Kidney capillary endothelial cell (primary cell): ENCODE data around the gene ERCC1.
"Not testable (repeated sequence)": the region's sequence is repeated elsewhere in the genome, so short reads cannot be mapped to it uniquely, and the experiment has no call there.

Experiments used
- DNase-seq: peaks from one replicate; pipeline ENCODE4 v3.0.0-alpha.2; 2018; ENCODE audit warnings: low spot score

Gene ERCC1

DNA sequence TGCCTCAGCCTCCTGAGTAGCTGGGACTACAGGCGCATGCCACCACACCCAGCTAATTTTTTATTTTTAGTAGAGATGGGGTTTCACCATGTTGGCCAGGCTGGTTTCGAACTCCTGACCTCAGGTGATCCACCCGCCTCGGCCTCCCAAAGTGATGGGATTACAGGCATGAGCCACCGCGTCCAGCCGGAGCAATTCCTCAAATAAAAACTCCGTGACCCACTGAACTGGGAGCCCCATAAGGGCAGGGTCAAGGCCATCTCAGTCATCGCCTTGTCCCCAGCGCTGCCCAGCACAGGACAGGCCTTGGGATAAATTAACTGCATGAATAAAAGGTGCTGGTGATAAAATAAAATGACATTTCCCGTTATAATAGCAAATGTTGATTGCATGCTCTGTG is 6.2 kb upstream of the ERCC1 start:
- not testable (repeated sequence) for DNase-seq

DNA sequence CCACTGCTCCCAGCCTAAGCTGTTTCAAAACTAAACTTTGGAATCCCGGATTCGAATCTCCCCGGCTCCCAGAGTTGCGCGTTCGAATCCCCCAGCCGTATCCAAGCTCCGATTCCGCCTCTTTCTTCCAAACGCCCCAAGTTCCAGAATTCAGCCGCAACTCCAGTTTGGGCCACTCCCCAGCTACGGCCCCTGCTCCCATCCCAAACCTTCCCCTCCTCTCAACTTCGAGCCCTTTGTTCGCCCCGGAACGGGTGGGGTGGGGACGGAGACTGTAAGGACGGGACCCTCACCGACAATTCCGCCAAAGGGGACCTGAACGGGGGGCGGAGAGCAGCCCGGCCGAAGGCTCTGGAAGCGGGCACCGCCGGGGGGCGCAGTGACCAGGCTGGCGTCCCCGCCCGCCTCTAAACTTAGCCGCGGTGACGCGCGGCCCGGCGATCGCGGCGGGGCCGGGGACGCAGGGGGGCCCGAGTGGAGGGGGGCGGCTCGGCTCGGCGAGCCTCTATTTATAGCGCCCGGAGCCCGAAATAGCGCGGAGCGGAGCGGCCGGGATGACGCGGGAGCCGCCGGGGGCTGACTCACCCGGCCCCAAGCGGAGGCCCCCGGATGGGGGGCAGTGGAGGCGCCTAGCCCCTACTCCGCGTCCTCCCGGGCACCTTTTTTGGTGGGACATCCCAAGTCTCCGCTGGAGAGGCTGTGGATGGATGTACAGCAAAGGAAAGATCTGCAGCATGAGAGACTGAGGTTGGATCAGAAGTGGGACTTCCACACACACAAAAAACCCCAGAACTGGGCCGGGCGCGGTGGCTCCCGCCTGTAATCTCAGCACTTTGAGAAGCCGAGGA is 4.9 kb upstream of the ERCC1 start:
- DNase-seq = peak; percentile 79

DNA sequence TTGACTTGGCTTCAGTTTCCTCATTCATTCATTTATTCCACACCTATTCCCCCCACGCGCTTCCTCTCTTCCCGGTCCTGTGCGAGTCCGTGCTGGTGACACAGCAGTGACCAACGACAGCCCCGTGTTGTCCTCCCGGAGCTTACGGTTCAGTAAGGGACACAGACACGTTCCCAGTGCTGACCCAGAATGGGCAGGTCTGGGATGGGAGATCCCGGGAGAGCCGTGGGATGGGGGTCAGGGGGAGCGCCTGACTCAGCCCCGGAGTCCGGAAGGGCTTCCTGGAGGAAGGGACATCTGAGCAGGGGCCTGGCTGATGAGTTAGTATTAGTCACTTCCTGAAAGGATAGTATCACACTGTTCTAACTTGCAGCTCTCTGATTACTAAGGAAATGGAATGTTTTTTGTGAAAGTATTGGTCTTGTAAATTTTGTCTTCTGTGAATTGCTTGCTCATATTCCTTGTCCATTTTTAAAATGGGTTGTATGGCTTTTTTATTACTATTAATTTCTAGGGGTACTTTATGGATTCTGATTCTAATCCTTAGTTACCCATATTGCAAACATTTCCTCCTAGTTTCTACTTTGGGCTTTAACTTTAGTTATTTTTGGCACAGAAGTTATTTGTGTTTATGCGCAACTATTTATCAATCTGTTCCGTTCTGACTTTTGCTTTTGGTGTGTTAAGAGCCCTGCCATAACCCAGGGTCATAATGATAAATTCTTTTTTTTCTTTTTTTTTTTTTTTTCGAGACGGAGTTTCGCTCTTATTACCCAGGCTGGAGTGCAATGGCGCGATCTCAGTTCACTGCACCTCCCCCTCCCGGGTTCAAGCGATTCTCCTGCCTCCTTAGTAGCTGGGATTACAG is 708 bp upstream of the ERCC1 start:
- peak; percentile 99 for DNase-seq

DNA sequence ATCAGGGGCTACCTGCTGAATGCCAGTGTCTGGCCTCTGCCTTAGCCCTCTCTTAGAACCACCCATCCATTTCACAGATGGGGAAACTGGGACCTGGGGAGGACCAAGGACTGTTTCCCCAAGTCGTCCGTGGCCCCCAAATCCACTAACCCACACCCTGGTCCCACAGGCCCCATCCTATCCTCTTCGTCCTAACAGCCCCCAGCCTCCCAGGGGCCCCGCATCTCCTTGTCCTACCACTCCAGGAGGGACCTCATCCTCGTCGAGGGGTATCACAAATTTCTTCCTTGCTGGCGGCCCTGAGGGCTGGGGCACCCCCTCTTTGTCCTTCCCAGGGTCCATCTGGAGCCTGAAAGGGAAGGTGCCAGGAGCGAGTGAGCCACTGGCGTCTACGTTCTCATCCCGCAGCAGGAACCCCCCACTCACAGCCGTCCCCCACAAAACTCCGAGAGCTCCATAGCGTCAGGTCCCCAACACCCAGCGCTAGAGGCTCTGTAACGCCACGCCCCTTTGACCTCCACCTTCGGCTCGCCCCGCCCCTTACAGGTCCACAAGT is 606 bp downstream of the ERCC1 start:
- DNase-seq = no peak

DNA sequence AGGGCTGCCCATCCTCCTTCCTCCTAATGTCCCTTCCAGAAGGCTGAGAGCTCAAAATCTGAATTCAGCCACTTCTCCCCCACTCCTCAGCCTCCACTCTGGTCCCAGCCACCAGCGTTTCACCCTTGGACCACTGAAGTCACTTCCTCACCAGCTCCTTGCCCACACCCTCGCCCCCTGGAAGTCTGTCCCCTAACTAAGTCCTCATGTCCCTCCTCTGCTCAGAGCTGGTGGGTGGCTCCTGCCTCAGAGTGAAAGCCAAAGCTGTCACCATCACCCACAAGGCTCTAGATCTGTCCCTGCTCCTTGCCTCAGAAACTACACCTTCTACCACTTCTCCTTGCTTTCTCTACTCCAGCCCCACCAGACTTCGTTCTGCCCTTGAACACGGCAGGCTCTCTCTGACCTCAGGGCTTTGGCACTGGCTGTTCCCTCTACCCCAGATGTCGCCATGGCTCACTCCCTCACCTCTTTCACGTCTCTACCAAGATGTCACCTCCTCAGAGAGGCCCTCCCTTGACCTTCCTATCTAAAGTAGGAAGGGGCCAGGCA is 1.7 kb downstream of the ERCC1 start:
- no peak for DNase-seq

DNA sequence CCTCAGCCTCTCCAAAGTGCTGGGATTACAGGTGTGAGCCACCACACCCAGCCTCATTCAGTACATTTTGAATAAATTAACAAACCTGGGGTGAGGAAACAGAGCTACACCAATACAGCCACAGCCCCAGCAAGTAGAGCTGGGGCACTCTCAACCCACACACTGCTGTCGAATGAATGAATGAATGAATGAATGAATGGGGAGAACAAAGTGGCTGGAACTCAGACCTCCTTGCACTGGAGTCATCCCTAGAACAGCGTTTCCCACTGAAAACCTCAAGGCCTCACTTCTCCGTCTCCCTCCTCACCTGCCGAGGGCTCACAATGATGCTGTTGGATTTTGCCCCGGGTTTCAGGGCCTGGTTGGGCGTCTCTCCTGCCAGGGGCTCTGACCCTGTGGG is 2.8 kb downstream of the ERCC1 start:
- no peak for DNase-seq

DNA sequence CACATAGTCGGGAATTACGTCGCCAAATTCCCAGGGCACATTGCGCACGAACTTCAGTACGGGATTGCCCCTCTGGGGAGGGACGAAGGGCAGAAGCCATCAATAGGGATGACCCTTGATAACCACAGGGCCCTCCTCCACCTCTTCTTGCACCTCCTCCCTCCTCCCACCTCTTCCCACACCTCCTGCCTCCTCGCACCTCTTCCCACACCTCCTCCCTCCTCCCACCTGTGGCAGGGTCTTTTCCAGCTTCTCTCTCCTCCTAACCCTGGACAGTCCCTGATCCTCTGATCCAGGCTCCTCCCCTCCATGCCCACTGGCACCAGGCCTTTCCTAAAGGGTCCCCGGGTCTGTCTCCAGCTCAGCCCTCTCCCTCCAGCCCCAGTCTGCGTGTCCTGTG is 3.4 kb downstream of the ERCC1 start:
- no peak for DNase-seq

DNA sequence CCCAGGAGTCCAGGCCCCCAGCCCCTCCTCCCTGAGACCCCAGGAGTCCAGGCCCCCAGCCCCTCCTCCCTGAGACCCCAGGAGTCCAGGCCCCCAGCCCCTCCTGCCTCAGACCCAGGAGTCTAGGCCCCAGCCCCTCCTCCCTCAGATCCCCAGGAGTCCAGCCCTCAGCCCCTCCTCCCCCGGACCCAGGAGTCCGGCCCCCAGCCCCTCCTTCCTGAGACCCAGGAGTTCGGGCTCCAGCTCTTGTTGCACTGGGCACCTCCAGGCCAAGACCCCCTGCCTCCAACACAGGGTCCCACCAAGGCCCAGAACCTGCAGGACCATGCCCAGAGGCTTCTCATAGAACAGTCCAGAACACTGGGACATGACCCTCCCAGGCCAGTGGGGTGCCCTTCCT is 3.8 kb downstream of the ERCC1 start:
- DNase-seq = no peak

DNA sequence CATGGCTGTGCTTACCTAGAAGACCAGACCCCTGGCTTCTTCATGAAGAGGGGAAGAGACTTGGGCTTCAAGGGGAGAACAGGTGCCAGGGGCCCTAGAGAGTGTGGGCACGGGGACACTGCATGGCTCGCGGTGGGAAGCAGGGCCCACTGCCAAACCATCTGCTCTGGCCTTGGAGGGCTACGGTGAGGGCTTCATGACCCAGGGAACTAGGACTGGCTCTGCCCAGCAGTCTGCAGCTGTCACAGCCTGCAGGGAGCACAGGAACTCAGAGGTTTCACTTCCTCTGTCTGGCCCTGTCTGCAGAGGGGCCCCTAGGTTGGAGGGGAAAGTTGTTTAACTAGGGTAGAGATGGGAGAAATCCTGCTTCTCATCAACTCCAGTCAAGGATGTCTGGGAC is 4.3 kb downstream of the ERCC1 start:
- no peak for DNase-seq

DNA sequence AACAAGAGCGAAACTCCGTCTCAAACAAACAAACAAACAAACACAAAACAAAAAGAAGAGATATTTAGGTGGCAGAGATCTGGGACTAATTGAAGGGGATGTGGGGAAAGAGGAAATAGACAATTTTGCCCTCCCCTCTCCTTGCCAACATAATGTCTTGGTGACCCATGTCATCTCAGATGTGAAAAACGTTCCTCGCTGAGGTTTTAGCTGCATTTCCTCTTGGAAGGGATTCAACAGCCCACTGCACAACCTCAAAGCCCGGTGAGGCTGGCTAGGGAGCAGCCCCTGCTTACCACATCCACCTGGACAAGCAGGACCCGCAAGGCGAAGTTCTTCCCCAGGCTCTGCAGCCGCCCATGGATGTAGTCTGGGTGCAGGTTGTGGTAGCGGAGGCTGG is 4.9 kb downstream of the ERCC1 start:
- no peak for DNase-seq

DNA sequence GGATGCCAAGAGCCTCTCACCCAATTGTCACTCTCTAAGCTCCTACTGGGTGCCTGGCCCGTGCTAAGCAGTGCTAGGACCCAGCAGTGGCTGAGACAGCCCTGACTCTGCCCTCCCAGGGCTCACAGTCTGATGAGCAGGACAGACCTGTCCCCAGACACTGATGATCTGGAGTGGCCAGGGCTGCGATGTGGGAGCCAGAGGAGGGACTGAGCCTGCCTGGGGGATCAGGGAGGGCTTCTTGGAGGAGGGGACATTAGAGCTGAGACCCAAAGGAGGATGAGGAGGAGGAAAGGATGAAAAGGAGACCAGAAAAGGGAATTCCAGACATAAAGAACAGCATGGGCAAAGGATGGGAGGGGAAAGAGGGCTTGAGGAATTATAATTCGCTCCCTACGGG is 6.6 kb downstream of the ERCC1 start:
- no peak for DNase-seq

DNA sequence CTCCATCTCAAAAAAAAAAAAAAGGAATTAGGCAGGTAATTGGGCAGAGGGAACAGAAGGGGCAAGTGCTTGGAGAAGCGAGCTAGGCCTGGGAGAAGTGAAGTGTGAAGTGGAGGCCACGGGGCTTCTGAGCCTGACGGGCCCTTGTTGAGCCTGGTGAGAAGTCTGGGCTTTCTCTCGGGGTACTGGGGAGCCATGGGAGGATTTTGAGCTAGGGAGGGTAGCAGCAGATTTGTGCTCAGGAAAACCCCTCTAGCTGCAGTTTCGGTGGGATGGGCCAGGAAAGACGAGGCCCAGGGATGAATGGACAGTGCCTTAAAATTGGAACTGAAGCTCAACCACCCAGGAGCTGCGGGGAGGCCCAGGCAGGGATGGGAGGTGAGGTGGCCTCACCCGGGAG is 9.2 kb downstream of the ERCC1 start:
- DNase-seq = no peak

DNA sequence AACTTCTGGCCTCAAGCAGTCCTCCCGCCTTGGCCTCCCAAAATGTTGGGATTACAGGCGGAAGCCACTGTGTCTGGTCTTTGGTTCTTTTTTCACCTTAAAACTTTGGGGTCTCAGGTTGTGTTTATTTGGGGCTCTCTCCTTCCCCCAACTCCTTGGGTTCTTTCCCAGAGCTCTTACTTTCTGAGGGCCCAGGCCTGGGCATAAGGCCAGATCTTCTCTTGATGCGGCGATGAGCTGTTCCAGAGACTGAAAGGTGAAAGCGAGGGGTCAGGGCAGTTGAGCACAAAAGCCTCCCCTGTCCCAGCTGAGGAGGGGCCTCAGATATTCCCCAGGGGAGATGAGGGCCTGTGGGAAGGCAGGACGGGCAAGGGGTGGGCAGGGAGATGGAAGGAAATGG is 10.2 kb downstream of the ERCC1 start:
- no peak for DNase-seq

DNA sequence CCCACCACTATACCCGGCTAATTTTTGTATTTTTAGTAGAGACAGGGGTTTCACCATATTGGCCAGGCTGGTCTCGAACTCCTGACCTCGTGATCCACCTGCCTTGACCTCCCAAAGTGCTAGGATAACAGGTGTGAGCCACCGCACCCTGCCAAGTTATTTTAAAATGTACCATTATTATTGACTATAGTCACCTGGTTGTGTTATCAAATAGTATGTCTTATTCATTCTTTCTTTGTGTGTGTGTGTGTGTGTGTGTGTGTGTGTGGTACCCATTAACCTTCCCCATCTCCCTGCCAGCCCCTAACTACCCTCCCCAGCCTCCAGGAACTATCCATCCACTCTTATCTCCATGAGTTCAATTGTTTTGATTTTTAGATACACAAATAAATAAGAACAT is 13.4 kb downstream of the ERCC1 start:
- not testable (repeated sequence) for DNase-seq

DNA sequence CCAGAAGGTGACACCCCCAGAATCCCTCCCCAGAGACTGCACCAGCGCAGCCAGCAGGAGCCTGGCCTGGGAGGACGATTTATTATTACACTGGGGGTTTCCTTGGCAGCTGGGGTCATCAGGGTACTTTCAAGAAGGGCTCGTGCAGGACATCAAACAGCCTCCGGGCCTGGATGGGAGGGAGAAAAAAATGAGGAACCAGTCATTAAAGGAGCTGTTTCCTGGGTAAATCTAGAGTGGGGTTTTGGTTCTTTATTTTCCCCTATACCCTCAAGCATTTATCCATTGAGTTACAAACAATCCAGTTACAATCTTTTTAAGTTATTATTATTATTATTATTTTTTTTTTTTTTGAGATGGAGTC is 14.2 kb downstream of the ERCC1 start:
- DNase-seq = no peak

DNA sequence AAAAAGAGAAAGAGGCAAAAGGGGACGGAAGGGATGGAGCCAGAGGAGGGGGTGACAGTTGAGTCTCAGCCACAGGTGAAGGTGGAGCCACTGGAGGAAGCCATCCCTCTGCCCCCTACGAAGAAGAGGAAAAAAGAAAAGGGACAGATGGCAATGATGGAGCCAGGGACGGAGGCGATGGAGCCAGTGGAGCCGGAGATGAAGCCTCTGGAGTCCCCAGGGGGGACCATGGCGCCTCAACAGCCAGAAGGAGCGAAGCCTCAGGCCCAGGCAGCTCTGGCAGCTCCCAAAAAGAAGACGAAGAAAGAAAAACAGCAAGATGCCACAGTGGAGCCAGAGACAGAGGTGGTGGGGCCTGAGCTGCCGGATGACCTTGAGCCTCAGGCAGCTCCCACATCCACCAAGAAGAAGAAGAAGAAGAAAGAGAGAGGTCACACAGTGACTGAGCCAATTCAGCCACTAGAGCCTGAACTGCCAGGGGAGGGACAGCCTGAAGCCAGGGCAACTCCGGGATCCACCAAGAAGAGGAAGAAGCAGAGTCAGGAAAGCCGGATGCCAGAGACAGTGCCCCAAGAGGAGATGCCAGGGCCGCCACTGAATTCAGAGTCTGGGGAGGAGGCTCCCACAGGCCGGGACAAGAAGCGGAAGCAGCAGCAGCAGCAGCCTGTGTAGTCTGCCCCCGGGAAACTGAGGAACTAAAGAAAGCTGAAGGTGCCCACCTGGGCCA is 14.7 kb downstream of the ERCC1 start:
- no peak for DNase-seq

DNA sequence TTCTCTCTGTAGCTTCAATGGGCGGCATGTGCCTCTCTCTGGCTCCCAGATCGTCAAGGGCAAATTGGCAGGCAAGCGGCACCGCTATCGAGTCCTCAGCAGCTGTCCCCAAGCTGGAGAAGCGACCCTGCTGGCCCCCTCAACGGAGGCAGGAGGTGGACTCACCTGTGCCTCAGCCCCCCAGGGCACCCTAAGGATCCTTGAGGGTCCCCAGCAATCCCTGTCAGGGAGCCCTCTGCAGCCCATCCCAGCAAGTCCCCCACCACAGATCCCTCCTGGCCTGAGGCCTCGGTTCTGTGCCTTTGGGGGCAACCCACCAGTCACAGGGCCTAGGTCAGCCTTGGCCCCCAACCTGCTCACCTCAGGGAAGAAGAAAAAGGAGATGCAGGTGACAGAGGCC is 15.6 kb downstream of the ERCC1 start:
- no peak for DNase-seq

DNA sequence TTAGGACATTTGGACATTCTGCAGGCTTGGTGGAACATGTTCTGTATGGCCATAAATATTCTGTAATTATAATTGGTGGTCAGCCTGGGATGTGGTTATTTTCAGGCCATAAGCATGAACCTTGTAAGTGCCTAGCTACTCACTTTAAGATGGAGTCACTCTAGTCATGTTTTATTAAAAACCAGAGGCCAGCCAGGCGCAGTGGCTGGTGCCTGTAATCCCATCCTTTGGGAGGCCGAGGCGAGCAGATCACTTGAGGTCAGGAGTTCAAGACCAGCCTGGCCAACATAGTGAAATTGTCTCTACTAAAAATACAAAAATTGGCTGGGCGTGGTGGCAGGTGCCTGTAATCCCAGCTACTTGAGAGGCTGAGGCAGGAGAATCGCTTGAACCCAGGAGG is 16.1 kb downstream of the ERCC1 start:
- DNase-seq = not testable (repeated sequence)

DNA sequence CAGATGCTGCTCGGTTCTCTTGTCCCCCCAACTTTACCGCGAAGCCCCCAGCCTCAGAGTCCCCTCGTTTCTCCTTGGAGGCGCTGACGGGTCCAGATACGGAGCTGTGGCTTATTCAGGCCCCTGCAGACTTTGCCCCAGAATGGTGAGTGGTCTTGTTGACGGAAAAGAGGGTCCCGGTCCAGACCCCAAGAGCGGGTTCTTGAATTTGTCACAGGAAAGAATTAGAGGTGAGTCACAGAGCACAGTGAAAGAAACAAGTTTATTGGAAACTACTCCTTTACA is 16.7 kb downstream of the ERCC1 start:
- DNase-seq = no peak

DNA sequence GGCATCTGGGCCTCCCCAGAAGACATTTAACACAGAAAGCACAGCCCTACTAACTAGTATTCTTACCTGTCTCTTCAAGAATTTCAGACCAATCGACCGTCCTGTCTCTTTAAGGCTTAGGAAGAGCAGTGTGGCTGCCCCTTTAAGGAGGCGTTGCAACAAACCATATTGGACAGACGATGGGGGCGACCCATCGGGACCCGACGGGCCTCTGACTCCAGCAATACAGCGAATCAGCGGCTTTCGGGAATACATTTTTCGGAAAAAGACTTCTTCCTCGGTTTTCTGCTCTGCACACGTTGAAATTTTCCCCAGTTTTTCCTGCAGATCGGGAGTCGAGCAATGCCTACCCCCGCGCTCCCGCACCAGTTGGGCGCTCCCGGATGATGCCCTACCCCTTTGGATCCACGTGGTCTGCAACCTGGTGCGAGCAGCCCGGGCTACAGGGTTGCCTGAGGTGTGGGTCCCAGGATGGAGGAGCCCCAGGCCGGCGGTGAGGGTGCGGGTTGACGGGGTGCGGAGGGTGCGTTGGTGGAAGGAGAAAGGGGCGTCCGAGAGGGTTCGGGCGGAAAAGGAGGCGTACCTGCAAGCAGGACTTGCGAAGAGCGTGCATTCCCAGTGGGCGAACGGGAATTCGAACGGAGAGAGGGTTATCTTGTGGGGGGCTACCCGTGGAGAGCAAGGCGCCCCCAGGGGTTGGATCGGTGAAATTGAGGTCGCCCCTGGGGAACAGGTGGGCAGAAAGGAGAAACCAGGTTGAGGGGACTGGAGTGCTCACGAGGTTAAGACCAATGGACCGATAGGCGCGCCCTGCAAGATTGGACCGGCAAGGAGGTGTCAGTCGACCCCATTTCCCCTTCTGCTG is 17.3 kb downstream of the ERCC1 start, which contains the start of gene POLR1G:
TSS of gene POLR1G (plus strand) at position 419 of the 865 bp plus-strand sequence. CDS start at position 472, 53 bp downstream.
- DNase-seq = peak; percentile 80
